HepG2 (cell line): ENCODE results near the gene MINDY2. TPM values are rescaled to one million over a fixed set of nuclear protein-coding genes. Genes with fewer than 3 reads are reported as not detected.

Source experiments
- ARNT ChIP-seq: fragments of 450-650 bp; IDR thresholded peaks from 2 replicates; pipeline ENCODE4 v1.6.1; 2017
- CBX5 ChIP-seq: sonication (generic); formaldehyde crosslinking; IDR thresholded peaks from 2 replicates; pipeline ENCODE4 v1.4.0; 2020; ENCODE audit warnings: missing genetic modification reagents, borderline replicate concordance
- CREB1 ChIP-seq, 2 experiments: fragments of 450-650 bp in 1 of 2; IDR thresholded peaks; 2 replicates each; pipeline ENCODE4 v1.6.1; 2016 to 2017; ENCODE audit warnings: control low read depth in 1 of 2, mild to moderate bottlenecking in 1 of 2, missing compliant biosample characterization in 1 of 2, missing genetic modification characterization in 1 of 2
- POLR2A ChIP-seq, 2 experiments: IDR thresholded peaks; 2 replicates each; pipeline ENCODE4 v1.6.1; 2011; ENCODE audit warnings: low read depth in 2 of 2, low read length in 2 of 2, mild to moderate bottlenecking in 1 of 2, moderate library complexity in 1 of 2; ENCODE audit not compliant: insufficient read depth in 1 of 2
- SMAD3 ChIP-seq: sonication (generic); formaldehyde crosslinking; IDR thresholded peaks from 2 replicates; pipeline ENCODE4 v1.4.0; 2020; ENCODE audit warnings: missing genetic modification reagents
- SRSF9 ChIP-seq: fragments of 200-400 bp; formaldehyde crosslinking; IDR thresholded peaks from 2 replicates; pipeline ENCODE4 v1.6.1; 2018; ENCODE audit warnings: borderline replicate concordance, mild to moderate bottlenecking, low read depth, low read length; ENCODE audit not compliant: insufficient read depth, poor library complexity, severe bottlenecking
- SSRP1 ChIP-seq: IDR thresholded peaks from 2 replicates; pipeline ENCODE4 v1.6.1; 2016; ENCODE audit warnings: control low read depth
- SYNCRIP ChIP-seq: fragments of 200-400 bp; formaldehyde crosslinking; IDR thresholded peaks from 2 replicates; pipeline ENCODE4 v1.6.1; 2018; ENCODE audit warnings: mild to moderate bottlenecking, low read depth, low read length; ENCODE audit not compliant: insufficient read depth
- U2AF2 ChIP-seq: fragments of 200-400 bp; formaldehyde crosslinking; IDR thresholded peaks from 2 replicates; pipeline ENCODE4 v1.6.1; 2017; ENCODE audit warnings: low read depth, mild to moderate bottlenecking, low read length
- ZNF337 ChIP-seq: sonication (generic); formaldehyde crosslinking; IDR thresholded peaks from 2 replicates; pipeline ENCODE4 v1.5.1; 2020; ENCODE audit warnings: missing genetic modification reagents, low read depth, mild to moderate bottlenecking, borderline replicate concordance
- ZNF343 ChIP-seq: sonication (generic); formaldehyde crosslinking; IDR thresholded peaks from 2 replicates; pipeline ENCODE4 v1.4.0; 2020; ENCODE audit warnings: mild to moderate bottlenecking, missing genetic modification reagents
- ZNF562 ChIP-seq: sonication (generic); formaldehyde crosslinking; IDR thresholded peaks from 2 replicates; pipeline ENCODE4 v1.8.0; 2022; ENCODE audit warnings: missing genetic modification reagents, borderline replicate concordance
- ZNF615 ChIP-seq: sonication (generic); formaldehyde crosslinking; IDR thresholded peaks from 2 replicates; pipeline ENCODE4 v1.5.0; 2020; ENCODE audit warnings: mild to moderate bottlenecking, missing genetic modification reagents, borderline replicate concordance
- ZNF737 ChIP-seq: sonication (generic); formaldehyde crosslinking; IDR thresholded peaks from 2 replicates; pipeline ENCODE4 v1.5.0; 2020; ENCODE audit warnings: missing genetic modification reagents, mild to moderate bottlenecking, borderline replicate concordance
- ZSCAN12 ChIP-seq: sonication (generic); formaldehyde crosslinking; IDR thresholded peaks from 2 replicates; pipeline ENCODE4 v1.9.0; 2021; ENCODE audit warnings: mild to moderate bottlenecking, missing genetic modification reagents
- polyA plus RNA-seq, 8 experiments: library from polyadenylated mRNA; depleted of rRNA in 3 of 8; stranded (reverse) in 7 of 8; unstranded in 1 of 8; fragments of >200 nt; fragmentation: Illumina TruSeq in 4 of 8; extraction: Trizol in 4 of 8; gene quantifications; 2 replicates each; pipeline versions ENCODE4 v1.2.1 to v1.2.3, GENCODE V29; 2011 to 2016; ENCODE audit warnings: low read depth in 4 of 8, missing spikeins in 1 of 8, mixed read lengths in 1 of 8; ENCODE audit not compliant: insufficient read depth in 1 of 8
- total RNA-seq, 5 experiments: library from RNA; depleted of rRNA; stranded (reverse); fragments of >200 nt; fragmentation: Illumina TruSeq; extraction: Trizol; gene quantifications; 2 replicates each; pipeline ENCODE4 v1.2.3, GENCODE V29; 2016; ENCODE audit warnings: low read depth in 1 of 5
- TF ChIP-seq, protein P1 (sequence below): sonication (generic); formaldehyde crosslinking; IDR thresholded peaks from 2 replicates; pipeline ENCODE4 v1.5.1; 2020; ENCODE audit warnings: missing genetic modification reagents, mild to moderate bottlenecking, borderline replicate concordance
- TF ChIP-seq, protein P2 (sequence below): sonication (generic); formaldehyde crosslinking; IDR thresholded peaks from 2 replicates; pipeline ENCODE4 v1.4.0; 2020; ENCODE audit warnings: missing genetic modification reagents
- TF ChIP-seq, protein P3 (sequence below): sonication (generic); formaldehyde crosslinking; IDR thresholded peaks from 2 replicates; pipeline ENCODE4 v1.8.1; 2023; ENCODE audit warnings: missing genetic modification reagents, mild to moderate bottlenecking, borderline replicate concordance
- TF ChIP-seq, protein P4 (sequence below): IDR thresholded peaks from 2 replicates; pipeline ENCODE4 v1.6.1; 2016; ENCODE audit warnings: low read depth, control low read depth
- TF ChIP-seq, protein P5 (sequence below): sonication (generic); formaldehyde crosslinking; conservative IDR thresholded peaks from 2 replicates; pipeline ENCODE4 v1.4.0; 2020; ENCODE audit warnings: missing genetic modification reagents
- TF ChIP-seq, protein P6 (sequence below): sonication (generic); formaldehyde crosslinking; IDR thresholded peaks from 2 replicates; pipeline ENCODE4 v1.8.1; 2022; ENCODE audit warnings: mild to moderate bottlenecking, missing genetic modification reagents

MINDY2 gene
- total and polyA plus RNA-seq, 2 of the 13 experiments (the other 11 are each of a cell fraction or from before 2014, with no cell fraction given): 7.2 to 12.6 TPM

DNA sequence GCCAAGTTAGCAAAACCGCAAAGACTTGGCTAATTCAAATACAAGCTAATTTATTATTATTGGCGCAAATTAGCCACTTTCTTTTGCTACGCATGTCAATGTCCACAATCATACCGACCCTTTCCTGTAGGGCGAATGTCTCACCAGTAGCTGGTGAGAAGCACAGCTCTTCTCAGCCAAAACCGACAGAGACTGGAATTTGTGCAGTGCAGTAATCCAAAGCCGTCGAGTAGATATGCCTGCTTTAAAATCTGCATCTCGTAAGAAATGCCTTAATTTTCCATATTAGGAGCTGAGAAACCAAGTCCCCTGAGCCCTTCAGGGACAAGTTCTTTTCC is 614 bp upstream of the MINDY2 start (continued):
- TF ChIP-seq ZNF615 (CRISPR knock-in tag): no peak
- TF ChIP-seq, protein P1, sequence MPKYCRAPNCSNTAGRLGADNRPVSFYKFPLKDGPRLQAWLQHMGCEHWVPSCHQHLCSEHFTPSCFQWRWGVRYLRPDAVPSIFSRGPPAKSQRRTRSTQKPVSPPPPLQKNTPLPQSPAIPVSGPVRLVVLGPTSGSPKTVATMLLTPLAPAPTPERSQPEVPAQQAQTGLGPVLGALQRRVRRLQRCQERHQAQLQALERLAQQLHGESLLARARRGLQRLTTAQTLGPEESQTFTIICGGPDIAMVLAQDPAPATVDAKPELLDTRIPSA (CRISPR knock-in tag): no peak
- TF ChIP-seq SRSF9: no peak
- no peak for TF ChIP-seq ZNF343 (CRISPR knock-in tag)
- TF ChIP-seq ARNT: no peak
- TF ChIP-seq ZNF737 (CRISPR knock-in tag): no peak
- no peak for TF ChIP-seq ZNF562 (CRISPR knock-in tag)
- TF ChIP-seq, protein P2, sequence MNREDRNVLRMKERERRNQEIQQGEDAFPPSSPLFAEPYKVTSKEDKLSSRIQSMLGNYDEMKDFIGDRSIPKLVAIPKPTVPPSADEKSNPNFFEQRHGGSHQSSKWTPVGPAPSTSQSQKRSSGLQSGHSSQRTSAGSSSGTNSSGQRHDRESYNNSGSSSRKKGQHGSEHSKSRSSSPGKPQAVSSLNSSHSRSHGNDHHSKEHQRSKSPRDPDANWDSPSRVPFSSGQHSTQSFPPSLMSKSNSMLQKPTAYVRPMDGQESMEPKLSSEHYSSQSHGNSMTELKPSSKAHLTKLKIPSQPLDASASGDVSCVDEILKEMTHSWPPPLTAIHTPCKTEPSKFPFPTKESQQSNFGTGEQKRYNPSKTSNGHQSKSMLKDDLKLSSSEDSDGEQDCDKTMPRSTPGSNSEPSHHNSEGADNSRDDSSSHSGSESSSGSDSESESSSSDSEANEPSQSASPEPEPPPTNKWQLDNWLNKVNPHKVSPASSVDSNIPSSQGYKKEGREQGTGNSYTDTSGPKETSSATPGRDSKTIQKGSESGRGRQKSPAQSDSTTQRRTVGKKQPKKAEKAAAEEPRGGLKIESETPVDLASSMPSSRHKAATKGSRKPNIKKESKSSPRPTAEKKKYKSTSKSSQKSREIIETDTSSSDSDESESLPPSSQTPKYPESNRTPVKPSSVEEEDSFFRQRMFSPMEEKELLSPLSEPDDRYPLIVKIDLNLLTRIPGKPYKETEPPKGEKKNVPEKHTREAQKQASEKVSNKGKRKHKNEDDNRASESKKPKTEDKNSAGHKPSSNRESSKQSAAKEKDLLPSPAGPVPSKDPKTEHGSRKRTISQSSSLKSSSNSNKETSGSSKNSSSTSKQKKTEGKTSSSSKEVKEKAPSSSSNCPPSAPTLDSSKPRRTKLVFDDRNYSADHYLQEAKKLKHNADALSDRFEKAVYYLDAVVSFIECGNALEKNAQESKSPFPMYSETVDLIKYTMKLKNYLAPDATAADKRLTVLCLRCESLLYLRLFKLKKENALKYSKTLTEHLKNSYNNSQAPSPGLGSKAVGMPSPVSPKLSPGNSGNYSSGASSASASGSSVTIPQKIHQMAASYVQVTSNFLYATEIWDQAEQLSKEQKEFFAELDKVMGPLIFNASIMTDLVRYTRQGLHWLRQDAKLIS (CRISPR knock-in tag): no peak; the same call in 1 of the 2 replicates
- 0 out of 2 replicates have a peak, but pooled peaks have one; percentile 2 for TF ChIP-seq ZNF337
- 0 out of 2 replicates have a peak, but pooled peaks have one; percentile 1 for TF ChIP-seq SMAD3 (CRISPR knock-in tag)
- TF ChIP-seq, protein P3, sequence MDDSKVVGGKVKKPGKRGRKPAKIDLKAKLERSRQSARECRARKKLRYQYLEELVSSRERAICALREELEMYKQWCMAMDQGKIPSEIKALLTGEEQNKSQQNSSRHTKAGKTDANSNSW: no peak
- 0 out of 2 replicates have a peak, but pooled peaks have one; percentile 13 for TF ChIP-seq ZSCAN12 (CRISPR knock-in tag)
- TF ChIP-seq SYNCRIP: no peak
- TF ChIP-seq, protein P4, sequence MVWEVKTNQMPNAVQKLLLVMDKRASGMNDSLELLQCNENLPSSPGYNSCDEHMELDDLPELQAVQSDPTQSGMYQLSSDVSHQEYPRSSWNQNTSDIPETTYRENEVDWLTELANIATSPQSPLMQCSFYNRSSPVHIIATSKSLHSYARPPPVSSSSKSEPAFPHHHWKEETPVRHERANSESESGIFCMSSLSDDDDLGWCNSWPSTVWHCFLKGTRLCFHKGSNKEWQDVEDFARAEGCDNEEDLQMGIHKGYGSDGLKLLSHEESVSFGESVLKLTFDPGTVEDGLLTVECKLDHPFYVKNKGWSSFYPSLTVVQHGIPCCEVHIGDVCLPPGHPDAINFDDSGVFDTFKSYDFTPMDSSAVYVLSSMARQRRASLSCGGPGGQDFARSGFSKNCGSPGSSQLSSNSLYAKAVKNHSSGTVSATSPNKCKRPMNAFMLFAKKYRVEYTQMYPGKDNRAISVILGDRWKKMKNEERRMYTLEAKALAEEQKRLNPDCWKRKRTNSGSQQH: peak; percentile 47; the same call in 1 of the 2 replicates
- TF ChIP-seq CREB1 (IDR thresholded peaks at IDR 0.05): no peak
- 0 out of 2 replicates have a peak, but pooled peaks have one; percentile 10 for TF ChIP-seq CREB1 (CRISPR knock-in tag; IDR thresholded peaks at IDR 0.05)
- TF ChIP-seq, protein P5, sequence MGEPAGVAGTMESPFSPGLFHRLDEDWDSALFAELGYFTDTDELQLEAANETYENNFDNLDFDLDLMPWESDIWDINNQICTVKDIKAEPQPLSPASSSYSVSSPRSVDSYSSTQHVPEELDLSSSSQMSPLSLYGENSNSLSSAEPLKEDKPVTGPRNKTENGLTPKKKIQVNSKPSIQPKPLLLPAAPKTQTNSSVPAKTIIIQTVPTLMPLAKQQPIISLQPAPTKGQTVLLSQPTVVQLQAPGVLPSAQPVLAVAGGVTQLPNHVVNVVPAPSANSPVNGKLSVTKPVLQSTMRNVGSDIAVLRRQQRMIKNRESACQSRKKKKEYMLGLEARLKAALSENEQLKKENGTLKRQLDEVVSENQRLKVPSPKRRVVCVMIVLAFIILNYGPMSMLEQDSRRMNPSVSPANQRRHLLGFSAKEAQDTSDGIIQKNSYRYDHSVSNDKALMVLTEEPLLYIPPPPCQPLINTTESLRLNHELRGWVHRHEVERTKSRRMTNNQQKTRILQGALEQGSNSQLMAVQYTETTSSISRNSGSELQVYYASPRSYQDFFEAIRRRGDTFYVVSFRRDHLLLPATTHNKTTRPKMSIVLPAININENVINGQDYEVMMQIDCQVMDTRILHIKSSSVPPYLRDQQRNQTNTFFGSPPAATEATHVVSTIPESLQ (CRISPR knock-in tag): no peak
- TF ChIP-seq U2AF2: no peak
- no peak for TF ChIP-seq CBX5 (CRISPR knock-in tag)
- no peak for TF ChIP-seq POLR2A (IDR thresholded peaks at IDR 0.05; ENCODE audit: insufficient read depth in 1 of 2, low read depth in 2 of 2, low read length in 2 of 2)
- peak; percentile 40; the same call in 1 of the 2 replicates for TF ChIP-seq SSRP1
- TF ChIP-seq, protein P6, sequence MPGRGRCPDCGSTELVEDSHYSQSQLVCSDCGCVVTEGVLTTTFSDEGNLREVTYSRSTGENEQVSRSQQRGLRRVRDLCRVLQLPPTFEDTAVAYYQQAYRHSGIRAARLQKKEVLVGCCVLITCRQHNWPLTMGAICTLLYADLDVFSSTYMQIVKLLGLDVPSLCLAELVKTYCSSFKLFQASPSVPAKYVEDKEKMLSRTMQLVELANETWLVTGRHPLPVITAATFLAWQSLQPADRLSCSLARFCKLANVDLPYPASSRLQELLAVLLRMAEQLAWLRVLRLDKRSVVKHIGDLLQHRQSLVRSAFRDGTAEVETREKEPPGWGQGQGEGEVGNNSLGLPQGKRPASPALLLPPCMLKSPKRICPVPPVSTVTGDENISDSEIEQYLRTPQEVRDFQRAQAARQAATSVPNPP: no peak
